HEK293T (cell line): ENCODE measurements around the gene LHPP.
"Not testable (repeated sequence)": the region's sequence is repeated elsewhere in the genome, so short reads cannot be mapped to it uniquely, and the experiment has no call there.

Experiments
- CTCF ChIA-PET: fragments of 350-600 bp; formaldehyde crosslinking; extraction: SDS; loops from one replicate; lab custom pipeline; 2021; ENCODE audit warnings: antibody characterized with exemption, inconsistent platforms; lab: Yijun Ruan, JAX
- POLR2A ChIA-PET: fragments of 350-600 bp; formaldehyde crosslinking; extraction: SDS; loops from one replicate; lab custom pipeline; 2020; ENCODE audit warnings: antibody characterized with exemption, inconsistent platforms; lab: Yijun Ruan, JAX
- DNase-seq: peaks from one replicate; pipeline ENCODE4 v3.0.0; 2012; ENCODE audit warnings: mixed read lengths; ENCODE audit errors: extremely low spot score
- ARNT ChIP-seq: fragments of 450-650 bp; IDR thresholded peaks from 2 replicates; pipeline ENCODE4 v1.6.1; 2017; ENCODE audit warnings: mild to moderate bottlenecking
- BHLHE40 ChIP-seq: fragments of 450-650 bp; IDR thresholded peaks from 2 replicates; pipeline ENCODE4 v1.6.1; 2016; ENCODE audit warnings: mild to moderate bottlenecking, moderate library complexity, borderline replicate concordance
- CTBP1 ChIP-seq: fragments of 450-650 bp; IDR thresholded peaks from 2 replicates; pipeline ENCODE4 v1.6.1; 2016; ENCODE audit warnings: borderline replicate concordance
- ELF4 ChIP-seq: fragments of 450-650 bp; IDR thresholded peaks from 2 replicates; pipeline ENCODE4 v1.6.1; 2017; ENCODE audit warnings: antibody characterized with exemption
- FOXA1 ChIP-seq: fragments of 450-650 bp; IDR thresholded peaks from 2 replicates; pipeline ENCODE4 v1.6.1; 2016; ENCODE audit warnings: mild to moderate bottlenecking
- FOXK2 ChIP-seq: fragments of 450-650 bp; IDR thresholded peaks from 2 replicates; pipeline ENCODE4 v1.6.1; 2016; ENCODE audit warnings: mild to moderate bottlenecking
- FOXM1 ChIP-seq: fragments of 450-650 bp; IDR thresholded peaks from 2 replicates; pipeline ENCODE4 v1.6.1; 2017; ENCODE audit warnings: mild to moderate bottlenecking, borderline replicate concordance
- HDGF ChIP-seq: fragments of 450-650 bp; IDR thresholded peaks from 2 replicates; pipeline ENCODE4 v1.6.1; 2017; ENCODE audit warnings: antibody characterized with exemption, borderline replicate concordance
- L3MBTL2 ChIP-seq: fragments of 450-650 bp; conservative IDR thresholded peaks from 2 replicates; pipeline ENCODE4 v1.6.1; 2016; ENCODE audit warnings: mild to moderate bottlenecking
- LEF1 ChIP-seq: fragments of 450-650 bp; IDR thresholded peaks from 2 replicates; pipeline ENCODE4 v1.6.1; 2017; ENCODE audit warnings: mild to moderate bottlenecking, borderline replicate concordance
- NFRKB ChIP-seq: fragments of 450-650 bp; IDR thresholded peaks from 2 replicates; pipeline ENCODE4 v1.6.1; 2016; ENCODE audit warnings: mild to moderate bottlenecking, moderate library complexity
- PKNOX1 ChIP-seq: fragments of 450-650 bp; IDR thresholded peaks from 2 replicates; pipeline ENCODE4 v1.6.1; 2016
- SP1 ChIP-seq: fragments of 450-650 bp; IDR thresholded peaks from 2 replicates; pipeline ENCODE4 v1.6.1; 2017
- SUZ12 ChIP-seq: fragments of 450-650 bp; IDR thresholded peaks from 2 replicates; pipeline ENCODE4 v1.6.1; 2016; ENCODE audit warnings: mild to moderate bottlenecking
- TARDBP ChIP-seq: fragments of 450-650 bp; IDR thresholded peaks from 2 replicates; pipeline ENCODE4 v1.6.1; 2016
- ZNF384 ChIP-seq: fragments of 450-650 bp; IDR thresholded peaks from 2 replicates; pipeline ENCODE4 v1.6.1; 2016

Gene LHPP

GRCh38 chr10:124578231-124579010 is 116.8 kb downstream of the LHPP start:
- POLR2A ChIA-PET = no interaction called here
- CTCF ChIA-PET = no interaction called here
- DNase-seq = no peak
- TF ChIP-seq L3MBTL2 (no peak), PKNOX1 (no peak), FOXM1 (no peak), CTBP1 (no peak), FOXK2 (no peak), ELF4 (no peak), ZNF384 (no peak), ARNT (no peak), HDGF (no peak), FOXA1 (no peak), TARDBP (no peak)

GRCh38 chr10:124579011-124579399 is 117.4 kb downstream of the LHPP start:
- ChIA-PET POLR2A (no interaction called here), CTCF (no interaction called here)
- TF ChIP-seq ELF4 (no peak), ARNT (no peak), SP1 (no peak), TARDBP (no peak), BHLHE40 (no peak)
- DNase-seq = no peak

- POLR2A ChIA-PET = no interaction called here
- TF ChIP-seq FOXK2 = no peak
- CTCF ChIA-PET = no interaction called here
- DNase-seq = no peak
Measured at GRCh38 chr10:124586142-124586541, 124.5 kb downstream of the LHPP start.

- CTCF ChIA-PET = interaction anchor here (0.6 kb wide), 1 partner anchor 24 kb away, joined by 5 read pairs; no protein-coding TSS in a partner anchor
Measured at GRCh38 chr10:124587811-124588211, 126.2 kb downstream of the LHPP start.

GRCh38 chr10:124588341-124588735 is 126.7 kb downstream of the LHPP start:
- CTCF ChIA-PET, POLR2A ChIA-PET, DNase-seq: not testable (repeated sequence)

More at GRCh38 chr10:124587811-124588211, 126.2 kb downstream of the LHPP start:
- POLR2A ChIA-PET = no interaction called here
- no peak for DNase-seq
- TF ChIP-seq ELF4 (no peak), ZNF384 (no peak), HDGF (no peak), ARNT (no peak), NFRKB (no peak), SP1 (no peak), L3MBTL2 (no peak), TARDBP (no peak), SUZ12 (no peak), CTBP1 (no peak), PKNOX1 (no peak), FOXK2 (no peak), LEF1 (no peak), BHLHE40 (no peak), FOXA1 (no peak)

DNA sequence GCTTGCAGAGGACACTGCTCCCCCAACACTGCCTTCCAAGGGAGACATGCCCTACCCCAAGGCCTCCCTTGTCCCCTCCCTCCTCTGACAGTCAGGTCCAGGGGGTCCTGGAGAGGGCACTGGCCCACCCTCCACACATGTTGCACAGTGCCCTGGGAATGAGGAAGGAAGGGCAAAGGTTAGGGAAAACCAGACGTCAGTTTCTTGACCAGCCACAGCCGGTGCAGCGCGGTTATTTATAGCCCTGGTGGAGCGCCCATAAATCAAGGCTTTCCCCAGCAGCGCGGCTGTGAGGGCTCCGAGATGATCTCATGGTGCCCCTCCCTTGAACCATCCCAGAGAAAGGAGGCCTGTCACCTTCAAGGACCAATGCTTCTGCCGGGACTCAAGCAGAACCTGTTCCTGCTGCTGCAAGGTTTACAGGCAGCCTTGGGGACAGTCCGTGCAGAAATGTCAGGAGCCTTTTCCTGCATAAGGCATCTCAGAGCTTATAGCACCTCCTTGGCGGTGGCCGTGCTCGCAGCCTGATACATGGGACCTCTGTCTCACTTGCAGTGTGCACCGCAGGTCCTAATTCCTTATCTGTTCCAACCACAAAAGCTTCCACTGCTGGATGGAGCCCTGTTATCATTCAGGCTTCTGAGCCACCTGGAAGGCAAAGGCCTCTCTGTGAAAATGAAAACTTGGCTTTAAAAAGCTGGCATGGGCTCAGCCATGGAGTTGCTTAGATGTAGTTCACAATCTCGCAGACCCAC is 127.3 kb downstream of the LHPP start:
- TF ChIP-seq PKNOX1 = peak; percentile 91
- TF ChIP-seq ELF4 = no peak
- peak; percentile 54 for DNase-seq
- ChIA-PET POLR2A (no interaction called here), CTCF (no interaction called here)

- POLR2A ChIA-PET = no interaction called here
- CTCF ChIA-PET = no interaction called here
- TF ChIP-seq TARDBP (no peak), CTBP1 (no peak), FOXA1 (no peak), ELF4 (no peak), NFRKB (no peak), L3MBTL2 (no peak), HDGF (no peak), ZNF384 (no peak), LEF1 (no peak), ARNT (no peak), PKNOX1 (no peak), FOXM1 (no peak), FOXK2 (no peak), BHLHE40 (no peak), SP1 (no peak), SUZ12 (no peak)
Measured at GRCh38 chr10:124589491-124590041, 127.9 kb downstream of the LHPP start.

More at GRCh38 chr10:124589491-124590041, 127.9 kb downstream of the LHPP start:
- no peak for DNase-seq
